Measurements from ENCODE around the gene TOLLIP.
"Not testable (repeated sequence)": the region's sequence is repeated elsewhere in the genome, so short reads cannot be mapped to it uniquely, and the experiment has no call there.

The TOLLIP gene

DNA sequence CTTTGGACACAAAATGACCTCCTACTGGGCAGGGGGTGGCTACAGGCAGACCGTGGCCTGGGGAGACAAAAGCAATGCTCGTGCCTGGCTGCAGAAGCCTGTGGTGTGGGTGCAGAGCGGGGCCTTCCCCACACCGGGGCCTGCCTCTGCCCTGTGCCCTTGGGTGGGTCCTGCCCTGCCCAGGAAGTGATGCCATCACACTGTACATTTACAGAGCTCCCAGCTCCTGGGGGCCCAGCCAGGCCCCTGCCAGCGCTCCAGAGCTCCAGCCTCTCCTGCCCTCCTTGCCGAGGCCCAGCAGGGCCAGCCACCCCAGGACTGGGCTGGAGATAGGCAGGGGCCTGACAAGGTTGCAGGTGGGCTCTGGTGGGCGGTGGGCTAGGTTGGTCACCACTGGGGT, 46.4 kb downstream of the TOLLIP start:
- no peak for DNase-seq (ENCODE audit: low spot score)

DNA sequence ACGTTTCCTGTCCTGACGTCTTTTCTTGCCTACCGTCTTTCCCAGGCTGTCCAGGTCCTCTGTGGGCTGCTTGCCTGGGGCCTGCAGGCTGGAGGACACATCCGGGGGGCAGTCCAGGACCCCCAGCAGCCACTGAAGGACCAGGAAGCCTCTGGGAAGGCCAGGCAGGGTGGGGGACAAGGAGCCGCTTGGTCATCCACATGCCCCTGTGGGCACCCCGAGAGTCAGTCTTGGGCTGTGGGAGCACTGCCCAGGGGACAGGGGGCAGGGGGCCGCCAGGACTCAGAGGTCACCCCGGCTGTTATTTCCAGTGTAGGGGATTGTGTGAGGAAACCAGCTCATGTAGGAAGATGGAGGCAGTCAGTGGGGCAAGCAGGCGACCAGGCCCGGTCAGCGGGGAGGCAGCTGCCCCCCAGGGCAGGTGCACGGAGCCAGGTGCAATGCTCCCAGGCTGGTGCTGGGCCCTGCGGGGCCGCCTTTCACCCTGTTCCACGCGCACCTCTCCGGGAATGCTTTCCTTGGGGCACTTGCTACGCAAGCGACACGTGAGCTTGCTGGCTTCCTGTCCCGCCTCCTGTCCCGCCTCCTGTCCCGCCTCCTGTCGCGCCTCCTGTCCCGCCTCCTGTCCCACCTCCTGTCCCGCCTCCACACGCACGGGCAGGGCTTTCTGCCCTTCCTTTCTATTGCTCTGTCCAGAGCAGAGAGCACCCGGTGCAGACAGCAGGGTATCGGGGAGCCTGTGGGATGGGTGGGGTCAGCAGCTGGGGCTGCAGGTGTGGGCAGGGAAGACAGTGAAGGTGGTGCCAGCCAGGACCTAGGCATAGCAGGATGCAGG, 47.0 kb downstream of the TOLLIP start:
- peak; percentile 91 for DNase-seq (ENCODE audit: low spot score)

DNA sequence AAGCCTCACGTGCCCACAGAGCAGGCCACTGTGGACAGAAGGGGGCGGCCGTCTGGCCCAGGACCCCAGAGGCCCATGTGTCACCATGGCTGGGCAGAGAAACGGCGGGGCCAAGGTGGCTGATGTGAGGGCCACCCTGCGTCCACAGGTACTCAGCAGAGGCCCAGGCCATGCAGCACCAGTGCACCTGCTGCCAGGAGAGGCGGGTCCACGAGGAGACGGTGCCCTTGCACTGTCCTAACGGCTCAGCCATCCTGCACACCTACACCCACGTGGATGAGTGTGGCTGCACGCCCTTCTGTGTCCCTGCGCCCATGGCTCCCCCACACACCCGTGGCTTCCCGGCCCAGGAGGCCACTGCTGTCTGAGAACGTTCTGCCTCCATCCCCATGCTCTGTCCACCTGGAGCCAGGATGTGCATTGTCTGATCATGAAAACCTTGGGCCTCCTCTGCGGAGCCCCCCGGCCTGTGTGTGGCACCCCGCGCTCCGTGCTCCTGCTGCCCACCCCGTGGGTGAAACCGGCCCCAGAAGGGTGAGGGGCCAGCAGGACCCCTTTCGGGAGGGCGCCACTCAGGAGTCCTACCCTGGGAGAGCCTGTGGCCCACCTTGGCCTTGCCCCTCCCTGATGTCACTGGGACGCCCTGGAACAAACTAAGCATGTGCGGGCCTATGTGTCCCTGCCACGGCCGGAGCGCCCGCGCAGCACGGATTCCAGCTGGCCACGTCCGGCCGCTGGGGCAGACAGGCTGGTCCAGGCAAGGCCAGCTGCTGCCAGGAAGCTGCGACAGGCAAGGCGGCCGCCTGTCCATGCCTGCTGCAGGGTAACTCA, 48.0 kb downstream of the TOLLIP start:
- no peak for DNase-seq (ENCODE audit: low spot score)

DNA sequence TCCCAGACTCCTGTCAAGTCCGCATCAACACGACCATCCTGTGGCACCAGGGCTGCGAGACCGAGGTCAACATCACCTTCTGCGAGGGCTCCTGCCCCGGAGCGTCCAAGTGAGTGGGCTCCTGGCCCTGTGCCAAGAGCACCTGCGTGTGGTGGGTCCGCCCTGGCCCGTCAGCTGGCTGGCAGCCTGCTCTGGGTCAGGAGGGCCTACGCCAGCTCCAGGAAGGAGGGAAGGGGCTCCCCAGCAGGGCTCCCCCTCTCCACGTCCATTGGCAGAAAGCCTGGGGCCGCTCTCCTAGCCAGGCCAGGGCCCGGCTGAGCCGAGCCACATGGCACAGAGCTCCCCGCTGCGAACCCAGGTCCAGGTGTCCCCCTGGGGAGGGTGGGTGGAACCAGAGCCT, 48.8 kb downstream of the TOLLIP start:
- no peak for DNase-seq (ENCODE audit: low spot score)

DNA sequence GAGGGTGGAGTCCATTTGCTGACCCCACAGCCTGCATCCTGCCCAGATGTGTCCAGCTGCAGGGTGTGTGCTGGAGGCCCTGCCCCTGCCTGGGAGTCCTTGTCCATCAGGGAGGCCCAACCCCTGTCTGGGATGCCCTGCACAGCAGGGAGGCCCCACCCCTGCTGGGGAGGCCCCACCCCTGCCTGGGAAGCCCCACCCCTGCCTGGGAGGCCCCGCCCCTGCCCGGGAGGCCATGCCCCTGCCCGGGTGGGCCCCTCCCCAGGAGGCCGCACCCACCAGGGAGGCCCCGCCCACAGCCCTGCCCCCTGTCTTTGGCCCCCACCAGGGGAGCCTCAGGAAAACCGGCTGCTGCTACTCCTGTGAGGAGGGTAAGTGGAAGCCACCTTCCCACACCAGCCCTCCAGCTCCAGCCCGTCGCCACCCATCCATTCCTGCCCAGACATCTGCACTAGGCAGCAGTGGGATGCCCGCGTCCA, 49.4 kb downstream of the TOLLIP start:
- peak; percentile 77 for DNase-seq (ENCODE audit: low spot score)

DNA sequence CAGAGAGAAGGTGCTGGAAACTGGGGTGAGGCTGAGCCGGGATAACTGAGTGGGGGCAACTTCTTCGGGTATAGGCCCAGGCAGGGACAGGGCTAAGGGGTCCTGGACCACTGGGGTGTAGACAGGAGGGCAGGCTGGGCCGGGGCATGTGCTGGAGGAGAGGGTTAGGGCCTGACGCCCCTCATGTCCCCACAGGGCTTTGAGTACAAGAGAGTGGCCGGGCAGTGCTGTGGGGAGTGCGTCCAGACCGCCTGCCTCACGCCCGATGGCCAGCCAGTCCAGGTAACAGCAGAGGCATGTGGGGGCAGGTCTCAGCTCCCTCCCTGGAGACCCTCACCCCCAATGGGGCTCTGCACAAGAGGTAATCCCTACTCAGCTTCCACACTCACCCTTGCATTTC, 49.9 kb downstream of the TOLLIP start:
- DNase-seq (ENCODE audit: low spot score), result no peak

DNA sequence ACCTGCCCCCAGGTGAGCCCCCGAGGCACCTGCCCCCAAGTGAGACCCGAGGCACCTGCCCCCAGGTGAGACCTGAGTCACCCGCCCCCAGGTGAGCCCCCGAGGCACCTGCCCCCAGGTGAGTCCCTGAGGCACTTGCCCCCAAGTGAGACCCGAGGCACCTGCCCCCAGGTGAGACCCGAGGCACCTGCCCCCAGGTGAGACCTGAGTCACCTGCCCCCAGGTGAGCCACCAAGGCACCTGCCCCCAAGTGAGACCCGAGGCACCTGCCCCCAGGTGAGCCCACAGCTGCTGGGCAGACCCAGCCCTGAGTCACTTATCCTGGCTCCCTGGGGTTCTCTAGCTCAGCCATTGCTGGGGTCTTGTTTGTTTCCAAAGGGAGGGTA, 50.4 kb downstream of the TOLLIP start:
- no peak for DNase-seq (ENCODE audit: low spot score)

DNA sequence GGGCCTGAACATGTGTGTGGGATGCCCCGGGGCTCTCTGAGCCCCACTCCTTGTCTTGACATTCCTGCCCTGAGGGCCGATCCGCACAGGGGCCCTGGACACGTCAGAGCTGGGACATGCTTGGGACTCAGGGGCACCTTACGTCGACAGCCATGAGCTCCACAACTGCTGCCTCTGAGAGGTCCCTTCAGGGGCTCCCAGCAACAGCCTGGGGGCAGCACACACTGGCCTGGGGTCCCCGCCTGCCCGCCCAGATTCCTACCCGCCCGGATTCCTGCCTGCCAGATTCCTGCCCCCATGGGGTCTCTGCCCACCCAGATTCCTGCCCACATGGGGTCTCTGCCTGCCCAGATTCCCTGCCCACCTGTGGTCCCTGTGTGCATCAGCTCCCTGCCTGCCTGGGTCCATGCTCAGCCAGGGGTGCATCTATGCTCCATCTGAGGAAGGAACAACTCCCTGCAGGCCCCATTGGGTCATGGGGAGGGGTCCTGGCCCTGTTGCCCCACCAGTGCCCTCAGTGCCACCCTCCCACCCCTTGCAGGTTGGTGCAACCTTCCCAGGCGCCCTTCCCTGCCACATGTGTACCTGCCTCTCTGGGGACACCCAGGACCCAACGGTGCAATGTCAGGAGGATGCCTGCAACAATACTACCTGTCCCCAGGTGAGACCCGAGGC, 50.9 kb downstream of the TOLLIP start:
- DNase-seq (ENCODE audit: low spot score), result no peak

DNA sequence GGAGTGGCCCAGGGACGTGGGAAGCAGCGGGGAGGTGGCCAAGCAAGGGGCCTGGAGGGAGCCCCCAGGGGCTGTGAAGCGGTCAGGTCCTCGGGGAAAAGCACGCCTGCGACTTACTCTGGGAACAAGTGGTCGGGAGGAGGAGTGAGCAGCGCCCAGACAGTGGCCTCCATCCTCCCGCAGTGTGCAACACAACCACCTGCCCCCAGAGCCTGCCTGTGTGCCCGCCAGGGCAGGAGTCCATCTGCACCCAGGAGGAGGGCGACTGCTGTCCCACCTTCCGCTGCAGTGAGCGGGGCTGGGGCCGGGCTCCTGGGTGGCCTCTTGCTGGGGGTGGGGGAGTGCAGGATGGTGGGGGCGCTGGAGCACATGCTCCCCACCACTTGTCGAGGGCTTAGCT, 51.5 kb downstream of the TOLLIP start:
- DNase-seq (ENCODE audit: low spot score), result no peak

DNA sequence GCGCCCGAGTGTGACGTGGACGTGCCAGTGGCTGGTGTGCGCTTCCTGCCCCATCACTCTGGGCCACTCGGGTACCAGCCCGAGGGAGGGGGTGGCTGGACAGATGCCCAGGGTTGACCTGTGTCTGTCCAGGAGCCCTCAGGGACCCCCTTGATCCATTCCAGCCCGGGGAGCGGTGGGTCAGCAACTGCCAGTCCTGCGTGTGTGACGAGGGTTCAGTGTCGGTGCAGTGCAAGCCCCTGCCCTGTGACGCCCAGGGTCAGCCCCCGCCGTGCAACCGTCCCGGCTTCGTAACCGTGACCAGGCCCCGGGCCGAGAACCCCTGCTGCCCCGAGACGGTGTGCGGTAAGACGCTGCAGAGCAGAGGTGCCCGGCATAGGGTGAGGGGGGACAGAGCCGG, 52.1 kb downstream of the TOLLIP start:
- DNase-seq (ENCODE audit: low spot score), result no peak

DNA sequence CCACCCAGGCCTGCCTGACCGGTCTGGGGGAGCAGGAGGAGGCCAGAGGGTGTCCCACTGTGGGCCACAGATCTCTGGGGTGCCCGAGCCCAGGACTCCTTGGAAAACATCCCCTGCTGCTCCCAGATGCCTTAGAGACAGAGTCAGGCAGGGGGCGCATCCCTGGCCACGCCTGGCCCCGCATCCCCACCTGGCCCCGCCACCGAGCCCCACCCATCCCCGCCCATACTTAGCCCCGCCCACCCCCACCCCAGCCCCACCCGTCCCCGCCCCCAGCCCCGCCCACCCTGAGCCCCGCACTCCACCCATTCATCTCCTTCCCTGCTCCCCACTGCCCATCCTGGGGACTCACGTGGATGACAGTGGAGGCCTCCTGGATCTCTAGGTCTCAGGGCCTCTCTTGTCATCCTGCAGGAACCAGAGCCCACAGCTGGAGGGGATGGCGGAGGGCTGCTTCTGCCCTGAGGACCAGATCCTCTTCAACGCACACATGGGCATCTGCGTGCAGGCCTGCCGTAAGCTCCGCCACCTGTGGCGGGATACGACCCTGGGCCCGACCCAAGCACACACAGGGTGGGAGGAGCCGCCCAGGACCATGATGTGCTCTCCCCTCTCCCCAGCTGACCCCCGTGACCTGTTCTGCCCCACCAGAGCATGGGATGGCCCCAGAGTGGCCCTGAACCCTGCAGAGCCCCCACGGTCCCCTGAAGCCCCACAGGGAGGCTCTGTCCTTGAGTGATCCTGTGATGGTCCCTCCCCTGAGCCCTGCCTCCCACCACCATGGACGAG, 53.0 kb downstream of the TOLLIP start:
- peak; percentile 90 for DNase-seq (ENCODE audit: low spot score)

DNA sequence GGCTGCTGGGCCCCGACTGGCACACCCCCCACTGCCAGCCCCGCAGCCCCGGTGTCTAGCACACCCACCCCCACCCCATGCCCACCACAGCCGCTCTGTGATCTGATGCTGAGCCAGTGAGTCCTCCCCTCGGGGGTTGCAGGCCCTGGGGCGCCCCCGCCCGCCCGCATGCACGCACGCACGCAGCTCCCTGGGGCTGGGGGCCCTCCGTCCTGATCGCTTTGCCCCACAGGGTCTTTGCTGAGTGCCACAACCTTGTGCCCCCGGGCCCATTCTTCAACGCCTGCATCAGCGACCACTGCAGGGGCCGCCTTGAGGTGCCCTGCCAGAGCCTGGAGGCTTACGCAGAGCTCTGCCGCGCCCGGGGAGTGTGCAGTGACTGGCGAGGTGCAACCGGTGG, 54.3 kb downstream of the TOLLIP start:
- DNase-seq (ENCODE audit: low spot score), result no peak

DNA sequence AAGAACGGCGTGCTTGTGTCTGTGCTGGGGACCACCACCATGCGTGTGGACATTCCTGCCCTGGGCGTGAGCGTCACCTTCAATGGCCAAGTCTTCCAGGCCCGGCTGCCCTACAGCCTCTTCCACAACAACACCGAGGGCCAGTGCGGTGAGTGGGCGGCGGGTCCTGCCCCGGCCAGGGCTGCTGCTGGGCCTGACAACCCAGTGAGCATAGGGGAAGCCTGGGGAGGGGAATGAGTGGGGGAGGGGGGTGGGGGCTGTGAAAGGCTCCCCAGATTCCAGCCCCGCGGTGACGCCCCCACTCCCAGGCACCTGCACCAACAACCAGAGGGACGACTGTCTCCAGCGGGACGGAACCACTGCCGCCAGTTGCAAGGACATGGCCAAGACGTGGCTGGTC, 54.7 kb downstream of the TOLLIP start:
- no peak for DNase-seq (ENCODE audit: low spot score)

DNA sequence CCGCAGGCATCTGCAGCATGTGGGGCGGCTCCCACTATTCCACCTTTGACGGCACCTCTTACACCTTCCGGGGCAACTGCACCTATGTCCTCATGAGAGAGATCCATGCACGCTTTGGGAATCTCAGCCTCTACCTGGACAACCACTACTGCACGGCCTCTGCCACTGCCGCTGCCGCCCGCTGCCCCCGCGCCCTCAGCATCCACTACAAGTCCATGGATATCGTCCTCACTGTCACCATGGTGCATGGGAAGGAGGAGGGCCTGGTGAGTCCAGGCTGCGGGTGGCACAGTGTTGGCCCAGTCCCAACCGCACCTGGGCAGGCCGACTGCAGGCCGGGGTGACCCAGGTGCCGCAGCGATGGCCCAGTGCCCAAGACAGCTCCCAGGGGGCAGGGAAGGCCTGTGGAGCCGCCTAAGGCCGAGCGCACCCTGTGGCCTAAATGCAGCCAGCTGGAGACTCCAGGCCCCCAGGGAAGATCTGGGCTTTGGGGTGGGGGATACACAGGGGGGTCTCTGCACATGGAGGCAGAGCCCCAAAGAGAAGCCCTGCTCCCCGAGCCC, 55.3 kb downstream of the TOLLIP start:
- DNase-seq (ENCODE audit: low spot score), result no peak

DNA sequence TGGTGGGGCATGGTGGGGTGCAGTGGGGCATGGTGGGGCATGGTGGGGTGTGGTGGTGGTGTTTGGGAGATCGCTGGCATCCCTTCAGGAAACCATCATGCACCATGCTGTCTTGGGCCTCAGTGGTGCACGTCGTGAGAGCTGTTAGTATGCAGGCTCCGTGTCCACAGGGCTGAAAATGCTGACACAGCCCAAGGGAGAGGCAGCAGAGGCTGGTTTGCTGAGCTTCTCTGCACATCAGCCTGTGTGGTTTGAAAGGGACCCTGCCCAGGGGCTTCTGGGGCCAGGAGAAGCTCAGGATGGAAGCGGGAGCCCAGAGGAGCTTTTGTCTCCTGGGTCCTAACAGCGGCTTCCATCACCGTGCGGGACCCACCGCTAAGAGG, 56.3 kb downstream of the TOLLIP start:
- DNase-seq (ENCODE audit: low spot score), result no peak

DNA sequence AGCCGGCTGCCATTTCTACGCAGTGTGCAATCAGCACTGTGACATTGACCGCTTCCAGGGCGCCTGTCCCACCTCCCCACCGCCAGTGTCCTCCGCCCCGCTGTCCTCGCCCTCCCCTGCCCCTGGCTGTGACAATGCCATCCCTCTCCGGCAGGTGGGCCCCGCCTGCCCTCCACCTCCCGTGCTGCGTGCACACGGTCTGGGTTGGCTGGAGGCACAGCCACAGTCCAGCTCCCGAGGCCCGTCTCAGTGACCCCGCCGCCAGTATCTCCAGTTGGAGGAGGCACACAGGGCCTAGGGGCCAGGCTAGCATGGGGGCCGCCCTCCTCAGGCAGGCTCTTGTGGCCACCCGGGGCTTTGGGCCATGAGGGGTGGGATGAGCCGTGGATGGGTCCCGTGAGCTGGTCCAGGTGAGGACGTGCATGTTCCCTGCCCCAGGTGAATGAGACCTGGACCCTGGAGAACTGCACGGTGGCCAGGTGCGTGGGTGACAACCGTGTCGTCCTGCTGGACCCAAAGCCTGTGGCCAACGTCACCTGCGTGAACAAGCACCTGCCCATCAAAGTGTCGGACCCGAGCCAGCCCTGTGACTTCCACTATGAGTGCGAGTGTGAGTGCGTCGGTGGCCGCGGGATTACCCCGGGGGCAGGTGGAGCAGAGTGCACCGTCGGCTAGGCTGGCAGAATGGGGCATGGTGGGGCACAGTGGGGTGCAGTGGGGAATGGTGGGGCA, 56.9 kb downstream of the TOLLIP start:
- DNase-seq (ENCODE audit: low spot score), result no peak

DNA sequence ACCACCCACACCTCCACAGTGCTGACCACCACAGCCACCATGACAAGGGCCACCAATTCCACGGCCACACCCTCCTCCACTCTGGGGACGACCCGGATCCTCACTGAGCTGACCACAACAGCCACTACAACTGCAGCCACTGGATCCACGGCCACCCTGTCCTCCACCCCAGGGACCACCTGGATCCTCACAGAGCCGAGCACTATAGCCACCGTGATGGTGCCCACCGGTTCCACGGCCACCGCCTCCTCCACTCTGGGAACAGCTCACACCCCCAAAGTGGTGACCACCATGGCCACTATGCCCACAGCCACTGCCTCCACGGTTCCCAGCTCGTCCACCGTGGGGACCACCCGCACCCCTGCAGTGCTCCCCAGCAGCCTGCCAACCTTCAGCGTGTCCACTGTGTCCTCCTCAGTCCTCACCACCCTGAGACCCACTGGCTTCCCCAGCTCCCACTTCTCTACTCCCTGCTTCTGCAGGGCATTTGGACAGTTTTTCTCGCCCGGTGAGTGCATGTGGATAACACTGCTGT, 58.1 kb downstream of the TOLLIP start:
- DNase-seq (ENCODE audit: low spot score), result no peak

DNA sequence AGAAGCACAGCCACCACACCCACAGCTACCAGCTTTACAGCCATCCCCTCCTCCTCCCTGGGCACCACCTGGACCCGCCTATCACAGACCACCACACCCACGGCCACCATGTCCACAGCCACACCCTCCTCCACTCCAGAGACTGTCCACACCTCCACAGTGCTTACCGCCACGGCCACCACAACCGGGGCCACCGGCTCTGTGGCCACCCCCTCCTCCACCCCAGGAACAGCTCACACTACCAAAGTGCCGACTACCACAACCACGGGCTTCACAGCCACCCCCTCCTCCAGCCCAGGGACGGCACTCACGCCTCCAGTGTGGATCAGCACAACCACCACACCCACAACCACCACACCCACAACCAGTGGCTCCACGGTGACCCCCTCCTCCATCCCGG, 59.0 kb downstream of the TOLLIP start:
- not testable (repeated sequence) for DNase-seq (ENCODE audit: low spot score)

DNA sequence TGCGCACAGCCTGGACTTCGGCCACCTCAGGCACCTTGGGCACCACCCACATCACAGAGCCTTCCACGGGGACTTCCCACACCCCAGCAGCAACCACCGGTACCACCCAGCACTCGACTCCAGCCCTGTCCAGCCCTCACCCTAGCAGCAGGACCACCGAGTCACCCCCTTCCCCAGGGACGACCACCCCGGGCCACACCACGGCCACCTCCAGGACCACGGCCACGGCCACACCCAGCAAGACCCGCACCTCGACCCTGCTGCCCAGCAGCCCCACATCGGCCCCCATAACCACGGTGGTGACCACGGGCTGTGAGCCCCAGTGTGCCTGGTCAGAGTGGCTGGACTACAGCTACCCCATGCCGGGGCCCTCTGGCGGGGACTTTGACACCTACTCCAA, 60.5 kb downstream of the TOLLIP start:
- not testable (repeated sequence) for DNase-seq (ENCODE audit: low spot score)

DNA sequence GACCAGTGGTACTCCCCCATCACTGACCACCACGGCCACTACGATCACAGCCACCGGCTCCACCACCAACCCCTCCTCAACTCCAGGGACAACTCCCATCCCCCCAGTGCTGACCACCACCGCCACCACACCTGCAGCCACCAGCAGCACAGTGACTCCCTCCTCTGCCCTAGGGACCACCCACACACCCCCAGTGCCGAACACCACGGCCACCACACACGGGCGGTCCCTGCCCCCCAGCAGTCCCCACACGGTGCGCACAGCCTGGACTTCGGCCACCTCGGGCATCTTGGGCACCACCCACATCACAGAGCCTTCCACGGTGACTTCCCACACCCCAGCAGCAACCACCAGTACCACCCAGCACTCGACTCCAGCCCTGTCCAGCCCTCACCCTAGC, 62.4 kb downstream of the TOLLIP start:
- DNase-seq (ENCODE audit: low spot score), result not testable (repeated sequence)

DNA sequence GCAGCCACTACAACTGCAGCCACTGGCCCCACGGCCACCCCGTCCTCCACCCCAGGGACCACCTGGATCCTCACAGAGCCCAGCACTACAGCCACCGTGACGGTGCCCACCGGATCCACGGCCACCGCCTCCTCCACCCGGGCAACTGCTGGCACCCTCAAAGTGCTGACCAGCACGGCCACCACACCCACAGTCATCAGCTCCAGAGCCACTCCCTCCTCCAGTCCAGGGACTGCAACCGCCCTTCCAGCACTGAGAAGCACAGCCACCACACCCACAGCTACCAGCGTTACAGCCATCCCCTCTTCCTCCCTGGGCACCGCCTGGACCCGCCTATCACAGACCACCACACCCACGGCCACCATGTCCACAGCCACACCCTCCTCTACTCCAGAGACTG, 63.1 kb downstream of the TOLLIP start:
- DNase-seq (ENCODE audit: low spot score), result not testable (repeated sequence)
